MCF 10A (cell line): Measurements from ENCODE around the gene MYH15. TPM values are rescaled to one million over a fixed set of nuclear protein-coding genes. Genes with fewer than 3 reads are reported as not detected.

Source experiments
- BruUV-seq: library from RNA; stranded (reverse); fragments of 400-500 nt; replicated peaks from 2 replicates; lab custom pipeline; 2021; lab: Mats Ljungman, UMichigan
- CTCF ChIA-PET: fragments of 300-600 bp; sonication (Branson Sonifier 250); formaldehyde crosslinking; extraction: SDS; loops from one replicate; lab custom pipeline; 2021; ENCODE audit warnings: antibody characterized with exemption, inconsistent platforms; lab: Yijun Ruan, JAX
- POLR2A ChIA-PET: fragments of 300-600, 350-650 bp; sonication (Branson Sonifier 250); formaldehyde crosslinking; extraction: SDS; loops from one replicate; lab custom pipeline; 2020; ENCODE audit warnings: antibody characterized with exemption, inconsistent platforms; lab: Yijun Ruan, JAX
- DNase-seq: peaks from one replicate; pipeline ENCODE4 v3.0.0-alpha.2; 2018; ENCODE audit not compliant: unreplicated experiment
- H3K27ac Mint-ChIP-seq: one replicate; pipeline ENCODE4 v1.8.0; 2022; ENCODE audit warnings: mild to moderate bottlenecking, low read depth, mixed read lengths; ENCODE audit not compliant: unreplicated experiment
- H3K27me3 Mint-ChIP-seq: one replicate; pipeline ENCODE4 v1.8.0; 2022; ENCODE audit warnings: mixed read lengths; ENCODE audit not compliant: insufficient read depth, unreplicated experiment
- H3K36me3 Mint-ChIP-seq: one replicate; pipeline ENCODE4 v1.8.0; 2022; ENCODE audit warnings: mild to moderate bottlenecking, moderate library complexity, mixed read lengths; ENCODE audit not compliant: insufficient read depth, unreplicated experiment
- H3K4me1 Mint-ChIP-seq: one replicate; pipeline ENCODE4 v1.8.0; 2022; ENCODE audit warnings: mixed read lengths; ENCODE audit not compliant: insufficient read depth, unreplicated experiment
- H3K4me3 Mint-ChIP-seq: one replicate; pipeline ENCODE4 v1.8.0; 2022; ENCODE audit warnings: mild to moderate bottlenecking, moderate library complexity, mixed read lengths; ENCODE audit not compliant: unreplicated experiment
- H3K9me3 Mint-ChIP-seq: one replicate; pipeline ENCODE4 v1.8.0; 2022; ENCODE audit warnings: mixed read lengths; ENCODE audit not compliant: unreplicated experiment
- CTCF ChIP-seq: fragments of 200-600 bp; IDR thresholded peaks from one replicate; pipeline ENCODE4 v1.8.0; 2022; ENCODE audit warnings: antibody characterized with exemption, mild to moderate bottlenecking; ENCODE audit not compliant: unreplicated experiment
- intact Hi-C: fragments of 100-400 bp; cut with micrococcal nuclease; formaldehyde crosslinking; loops from 2 replicates; pipeline ENCODE4 v1.14.1; 2022
- total RNA-seq: library from RNA; stranded (reverse); gene quantifications from 2 replicates; pipeline ENCODE4 v1.2.3, GENCODE V29; 2022

Gene MYH15
- total RNA-seq, 1 experiment from 2014 or later = 0.19 TPM

- H3K27ac Mint-ChIP-seq = no peak overlapping the region
- no peaks in the 10 kb centered on the region for H3K27me3 Mint-ChIP-seq
- H3K4me1 Mint-ChIP-seq = no peaks in the 10 kb centered on the region
- CTCF ChIA-PET = interaction anchor here (0.5 to 1.9 kb wide), 3 partner anchors 12 to 51 kb away, joined by 3 to 18 read pairs (median 4); no protein-coding TSS in a partner anchor
- POLR2A ChIA-PET = no interaction called here
- no peaks in the 10 kb centered on the region for H3K36me3 Mint-ChIP-seq
- H3K4me3 Mint-ChIP-seq = no peak overlapping the region
- intact Hi-C loops = no loop called here
- DNase-seq = peak; percentile 38
- H3K9me3 Mint-ChIP-seq = no peaks in the 10 kb centered on the region
- BruUV-seq = no TSS peak
- TF ChIP-seq CTCF = no peak
These were observed 8.9 kb downstream of the MYH15 start for GRCh38 chr3:108501535-108501934.

GRCh38 chr3:108500728-108501127 is 9.7 kb downstream of the MYH15 start:
- H3K4me3 Mint-ChIP-seq = no peak overlapping the region
- peak; percentile 6 for DNase-seq
- H3K27ac Mint-ChIP-seq = no peak overlapping the region
- H3K36me3 Mint-ChIP-seq = no peaks in the 10 kb centered on the region
- no peaks in the 10 kb centered on the region for H3K9me3 Mint-ChIP-seq
- H3K27me3 Mint-ChIP-seq = no peaks in the 10 kb centered on the region
- intact Hi-C loops = no loop called here
- ChIA-PET CTCF (interaction anchor here (0.7 to 1.9 kb wide), 3 partner anchors 14 to 58 kb away, joined by 4 to 18 read pairs (median 5); no protein-coding TSS in a partner anchor), POLR2A (interaction anchor here (0.6 kb wide), 1 partner anchor 14 kb away, joined by 3 read pairs; no protein-coding TSS in a partner anchor)
- H3K4me1 Mint-ChIP-seq = no peaks in the 10 kb centered on the region
- BruUV-seq = no TSS peak
- TF ChIP-seq CTCF = no peak

- H3K36me3 Mint-ChIP-seq = no peaks in the 10 kb centered on the region
- H3K27ac Mint-ChIP-seq = no peak overlapping the region
- intact Hi-C loops = no loop called here
- ChIA-PET CTCF (interaction anchor here (0.6 to 1.7 kb wide), 6 partner anchors 8 to 275 kb away, joined by 3 to 6 read pairs (median 4); no protein-coding TSS in a partner anchor), POLR2A (interaction anchor here (0.7 kb wide), 1 partner anchor 64 kb away, joined by 3 read pairs; no protein-coding TSS in a partner anchor)
- no peaks in the 10 kb centered on the region for H3K4me1 Mint-ChIP-seq
- no peak for DNase-seq
- H3K9me3 Mint-ChIP-seq = no peaks in the 10 kb centered on the region
- no TSS peak for BruUV-seq
- no peaks in the 10 kb centered on the region for H3K27me3 Mint-ChIP-seq
- no peak for TF ChIP-seq CTCF
- no peak overlapping the region for H3K4me3 Mint-ChIP-seq
These were observed 13.1 kb downstream of the MYH15 start for GRCh38 chr3:108497271-108497670.

- TF ChIP-seq CTCF = no peak
- Mint-ChIP-seq H3K27me3 (no peaks in the 10 kb centered on the region), H3K27ac (no peak overlapping the region), H3K4me1 (no peaks in the 10 kb centered on the region), H3K9me3 (no peaks in the 10 kb centered on the region), H3K4me3 (no peak overlapping the region), H3K36me3 (no peaks in the 10 kb centered on the region)
- intact Hi-C loops = no loop called here
- POLR2A ChIA-PET = interaction anchor here (1.6 kb wide), 1 partner anchor 56 kb away, joined by 4 read pairs; no protein-coding TSS in a partner anchor
- CTCF ChIA-PET = interaction anchor here (11.0 kb wide), 1 partner anchor 62 kb away, joined by 321 read pairs; no protein-coding TSS in a partner anchor
- DNase-seq = no peak
- BruUV-seq = no TSS peak
These were observed 14.7 kb downstream of the MYH15 start for GRCh38 chr3:108495717-108496116.
